Stomach (tissue), 9 donors: ENCODE results near the gene MSI2. TPM values are rescaled to one million over a fixed set of nuclear protein-coding genes. Genes with fewer than 3 reads are reported as not detected.

Experiments used
- DNase-seq, 2 donors: peaks; one replicate each; pipeline versions ENCODE4 v3.0.0 to v3.0.0-alpha.2; 2013 to 2019
- H3K27ac ChIP-seq, 5 donors: fragments of 200-600 bp in 4 of 5; sonication (generic) in 4 of 5; one replicate each; pipeline ENCODE4 v1.5.1; 2013 to 2019; ENCODE audit warnings: mild to moderate bottlenecking in 1 of 5, moderate library complexity in 1 of 5
- H3K27me3 ChIP-seq, 3 donors: fragments of 200-600 bp; sonication (generic); one replicate each; pipeline ENCODE4 v1.5.1; 2017 to 2019; ENCODE audit warnings: mixed run types in 1 of 3
- H3K36me3 ChIP-seq, 4 donors: fragments of 200-600 bp; sonication (generic); 1 replicate in 3 of 4; 2 replicates in 1 of 4; pipeline ENCODE4 v1.5.1; 2016 to 2019
- H3K4me1 ChIP-seq, 4 donors: fragments of 200-600 bp; sonication (generic); one replicate each; pipeline ENCODE4 v1.5.1; 2016 to 2019
- H3K4me3 ChIP-seq, 4 donors: fragments of 200-600 bp; sonication (generic) in 3 of 4; one replicate each; pipeline ENCODE4 v1.5.1; 2016 to 2019; ENCODE audit warnings: mild to moderate bottlenecking in 1 of 4
- H3K9me3 ChIP-seq, 4 donors: fragments of 200-600 bp; sonication (generic); one replicate each; pipeline ENCODE4 v1.5.1; 2016 to 2019
- EP300 ChIP-seq: sonication (generic); formaldehyde crosslinking; IDR thresholded peaks from one replicate; pipeline ENCODE4 v1.6.1; 2017; ENCODE audit warnings: antibody characterized with exemption
- POLR2A ChIP-seq, 4 donors: fragments of 450-650 bp; IDR thresholded peaks; one replicate each; pipeline ENCODE4 v1.6.1; 2016; ENCODE audit warnings: antibody characterized with exemption in 4 of 4, control low read depth in 2 of 4, mild to moderate bottlenecking in 1 of 4, moderate library complexity in 1 of 4
- POLR2AphosphoS5 ChIP-seq, 3 donors: sonication (generic); formaldehyde crosslinking; IDR thresholded peaks; one replicate each; pipeline ENCODE4 v1.6.1; 2016; ENCODE audit warnings: antibody characterized with exemption in 3 of 3
- WGBS, 5 donors: extraction: QIAGEN DNeasy Blood & Tissue Kit in 3 of 5; methylation state at CpG; one replicate each; pipeline versions ENCODE4 v1.1.5 to v1.1.7; 2013 to 2018; 5-methylcytosine and 5-hydroxymethylcytosine counted together
- intact Hi-C: fragments of 100-400 bp; cut with DNase I; formaldehyde crosslinking; loops from one replicate; pipeline ENCODE4 v1.15.1; 2023; ENCODE audit warnings: low total_unique reads
- polyA plus RNA-seq, 3 donors: library from polyadenylated mRNA; stranded (reverse); fragments of 200-250 nt; gene quantifications; one replicate each; pipeline ENCODE4 v1.2.3, GENCODE V29; 2013
- total RNA-seq, 5 donors: library from RNA; depleted of rRNA; stranded (reverse); fragments of >200 nt; gene quantifications; one replicate each; pipeline versions ENCODE4 v1.1.0 to v1.2.3, GENCODE V29; 2014 to 2016
- TF ChIP-seq, protein P1 (sequence below), 7 experiments: fragments of 450-650 bp in 4 of 7; fragments of 200-600 bp in 3 of 7; sonication (generic) in 3 of 7; IDR thresholded peaks; one replicate each; pipeline ENCODE4 v1.5.1; 2016 to 2019; ENCODE audit warnings: antibody characterized with exemption in 7 of 7, control low read depth in 2 of 7, mild to moderate bottlenecking in 1 of 7
- donor health status: healthy with polysubstance abuse.
- donor health status: Bipolar disorder and iron deficiency.
- donor health status: healthy.

Gene MSI2
- total and polyA plus RNA-seq, 8 donors: 8.3 to 72.4 (median 22.9) TPM

GRCh38 chr17:57549468-57549867 lies 293.1 kb downstream of the MSI2 start:
- TF ChIP-seq POLR2A (IDR thresholded peaks at IDR 0.05): no peak
- TF ChIP-seq EP300: no peak
- no peak for TF ChIP-seq POLR2AphosphoS5 (IDR thresholded peaks at IDR 0.05)
- TF ChIP-seq, protein P1, sequence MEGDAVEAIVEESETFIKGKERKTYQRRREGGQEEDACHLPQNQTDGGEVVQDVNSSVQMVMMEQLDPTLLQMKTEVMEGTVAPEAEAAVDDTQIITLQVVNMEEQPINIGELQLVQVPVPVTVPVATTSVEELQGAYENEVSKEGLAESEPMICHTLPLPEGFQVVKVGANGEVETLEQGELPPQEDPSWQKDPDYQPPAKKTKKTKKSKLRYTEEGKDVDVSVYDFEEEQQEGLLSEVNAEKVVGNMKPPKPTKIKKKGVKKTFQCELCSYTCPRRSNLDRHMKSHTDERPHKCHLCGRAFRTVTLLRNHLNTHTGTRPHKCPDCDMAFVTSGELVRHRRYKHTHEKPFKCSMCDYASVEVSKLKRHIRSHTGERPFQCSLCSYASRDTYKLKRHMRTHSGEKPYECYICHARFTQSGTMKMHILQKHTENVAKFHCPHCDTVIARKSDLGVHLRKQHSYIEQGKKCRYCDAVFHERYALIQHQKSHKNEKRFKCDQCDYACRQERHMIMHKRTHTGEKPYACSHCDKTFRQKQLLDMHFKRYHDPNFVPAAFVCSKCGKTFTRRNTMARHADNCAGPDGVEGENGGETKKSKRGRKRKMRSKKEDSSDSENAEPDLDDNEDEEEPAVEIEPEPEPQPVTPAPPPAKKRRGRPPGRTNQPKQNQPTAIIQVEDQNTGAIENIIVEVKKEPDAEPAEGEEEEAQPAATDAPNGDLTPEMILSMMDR (IDR thresholded peaks at IDR 0.05): no peak
- Histone ChIP-seq H3K27me3 (no peaks in the 10 kb centered on the region), H3K4me3 (no peak overlapping the region), H3K27ac (no peak overlapping the region), H3K36me3 (no peaks in the 10 kb centered on the region), H3K4me1 (peaks cover 0 to 38% (median 20%) of the 10 kb centered on the region in 4 donors), H3K9me3 (no peaks in the 10 kb centered on the region)
- no peak for DNase-seq
- intact Hi-C loops: no loop called here
- WGBS, 5 donors: 90 to 96% (median 92%) methylated on average over 3 of the region's 3 CpGs

- Histone ChIP-seq H3K36me3 (no peaks in the 10 kb centered on the region), H3K27ac (no peak overlapping the region), H3K9me3 (no peaks in the 10 kb centered on the region), H3K27me3 (no peaks in the 10 kb centered on the region), H3K4me3 (no peak overlapping the region), H3K4me1 (peaks cover 0 to 36% (median 15%) of the 10 kb centered on the region in 4 donors)
- WGBS, 5 donors: 88 to 92% (median 89%) methylated on average over 10 of the region's 10 CpGs
- intact Hi-C loops: no loop called here
- DNase-seq: no peak
- TF ChIP-seq EP300 (no peak), POLR2AphosphoS5 (IDR thresholded peaks at IDR 0.05) (no peak), POLR2A (IDR thresholded peaks at IDR 0.05) (no peak)
- TF ChIP-seq, protein P1 (IDR thresholded peaks at IDR 0.05): no peak
Observed at GRCh38 chr17:57550016-57550415, 293.7 kb downstream of the MSI2 start.

- peaks cover 0 to 36% (median 14%) of the 10 kb centered on the region in 4 donors for H3K4me1 ChIP-seq
- no peak overlapping the region for H3K4me3 ChIP-seq
- peak overlapping the region in 1 of 5 donors; percentile 34 for H3K27ac ChIP-seq
- no peaks in the 10 kb centered on the region for H3K27me3 ChIP-seq
- no peaks in the 10 kb centered on the region for H3K9me3 ChIP-seq
- no peak for DNase-seq
- TF ChIP-seq POLR2AphosphoS5 (IDR thresholded peaks at IDR 0.05): no peak
- TF ChIP-seq, protein P1 (IDR thresholded peaks at IDR 0.05): no peak
- no peak for TF ChIP-seq POLR2A (IDR thresholded peaks at IDR 0.05)
- no peak for TF ChIP-seq EP300
- H3K36me3 ChIP-seq: no peaks in the 10 kb centered on the region
- WGBS, 5 donors: 86 to 91% (median 90%) methylated on average over 11 of the region's 11 CpGs
- intact Hi-C loops: no loop called here
Observed at GRCh38 chr17:57550668-57551315, 294.5 kb downstream of the MSI2 start.

GRCh38 chr17:57551321-57552079 lies 295.2 kb downstream of the MSI2 start:
- Histone ChIP-seq H3K9me3 (no peaks in the 10 kb centered on the region), H3K4me3 (no peak overlapping the region), H3K4me1 (peaks cover 0 to 36% (median 14%) of the 10 kb centered on the region in 4 donors), H3K27ac (peak overlapping the region in 1 of 5 donors; percentile 34), H3K36me3 (no peaks in the 10 kb centered on the region), H3K27me3 (no peaks in the 10 kb centered on the region)
- WGBS, 5 donors: 85 to 92% (median 89%) methylated on average over 13 to 14 of the region's 14 CpGs
- no peak for TF ChIP-seq POLR2A (IDR thresholded peaks at IDR 0.05)
- peak; percentile 43 to 68 for DNase-seq
- intact Hi-C loops: no loop called here
